Neural cell (in vitro differentiated cells): ENCODE data around the gene PDE4D.

ENCODE experiments used
- POLR2AphosphoS5 ChIP-seq: IDR thresholded peaks from 2 replicates; pipeline ENCODE4 v1.6.1; 2012
- SMC3 ChIP-seq: fragments of 450-650 bp; conservative IDR thresholded peaks from 2 replicates; pipeline ENCODE4 v1.6.1; 2014; ENCODE audit warnings: antibody characterized with exemption, mild to moderate bottlenecking, moderate library complexity; ENCODE audit not compliant: poor library complexity
- TF ChIP-seq, protein P1 (sequence below): fragments of 450-650 bp; IDR thresholded peaks from 2 replicates; pipeline ENCODE4 v1.5.1; 2014; ENCODE audit warnings: antibody characterized with exemption, mild to moderate bottlenecking, moderate library complexity; ENCODE audit not compliant: poor library complexity, severe bottlenecking

GRCh38 chr5:59905188-59905587 is 11.7 kb upstream of the PDE4D start:
- TF ChIP-seq POLR2AphosphoS5 (no peak), SMC3 (no peak)
- TF ChIP-seq, protein P1, sequence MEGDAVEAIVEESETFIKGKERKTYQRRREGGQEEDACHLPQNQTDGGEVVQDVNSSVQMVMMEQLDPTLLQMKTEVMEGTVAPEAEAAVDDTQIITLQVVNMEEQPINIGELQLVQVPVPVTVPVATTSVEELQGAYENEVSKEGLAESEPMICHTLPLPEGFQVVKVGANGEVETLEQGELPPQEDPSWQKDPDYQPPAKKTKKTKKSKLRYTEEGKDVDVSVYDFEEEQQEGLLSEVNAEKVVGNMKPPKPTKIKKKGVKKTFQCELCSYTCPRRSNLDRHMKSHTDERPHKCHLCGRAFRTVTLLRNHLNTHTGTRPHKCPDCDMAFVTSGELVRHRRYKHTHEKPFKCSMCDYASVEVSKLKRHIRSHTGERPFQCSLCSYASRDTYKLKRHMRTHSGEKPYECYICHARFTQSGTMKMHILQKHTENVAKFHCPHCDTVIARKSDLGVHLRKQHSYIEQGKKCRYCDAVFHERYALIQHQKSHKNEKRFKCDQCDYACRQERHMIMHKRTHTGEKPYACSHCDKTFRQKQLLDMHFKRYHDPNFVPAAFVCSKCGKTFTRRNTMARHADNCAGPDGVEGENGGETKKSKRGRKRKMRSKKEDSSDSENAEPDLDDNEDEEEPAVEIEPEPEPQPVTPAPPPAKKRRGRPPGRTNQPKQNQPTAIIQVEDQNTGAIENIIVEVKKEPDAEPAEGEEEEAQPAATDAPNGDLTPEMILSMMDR, result no peak
